H1 (cell line): ENCODE results near the gene CDH2. TPM values are rescaled to one million over a fixed set of nuclear protein-coding genes. Genes with fewer than 3 reads are reported as not detected.

Experiments
- CTCF ChIA-PET: fragments of 300-600 bp; sonication (Branson Sonifier 250); formaldehyde crosslinking; loops from one replicate; lab custom pipeline; 2021; ENCODE audit not compliant: partially characterized antibody; lab: Charles Lee
- POLR2A ChIA-PET: fragments of 300-600 bp; sonication (Branson Sonifier 250); formaldehyde crosslinking; loops from one replicate; lab custom pipeline; 2021; ENCODE audit warnings: inconsistent platforms; ENCODE audit not compliant: partially characterized antibody; lab: Charles Lee
- DNase-seq, 2 experiments: peaks; one replicate each; pipeline versions ENCODE4 v3.0.0 to v3.0.0-alpha.2; 2010 to 2022; ENCODE audit warnings: low spot score in 2 of 2, low read depth in 1 of 2, mixed read lengths in 1 of 2
- FAIRE-seq: peaks from 2 replicates; lab custom pipeline; 2011; peaks lifted over from hg19 to GRCh38; lab: Jason Lieb, UNC
- H2AFZ ChIP-seq: 2 replicates; pipeline ENCODE4 v1.8.1; 2012; ENCODE audit warnings: low read length, inconsistent platforms
- H2AK5ac ChIP-seq: 2 replicates; pipeline ENCODE4 v1.6.1; 2013; ENCODE audit warnings: low read depth, low read length
- H2BK120ac ChIP-seq: replicated peaks from 2 replicates; pipeline ENCODE3; 2013; ENCODE audit warnings: low read depth, low read length, inconsistent platforms
- H2BK12ac ChIP-seq: 2 replicates; pipeline ENCODE4 v1.6.1; 2013; ENCODE audit warnings: low read depth, low read length
- H2BK15ac ChIP-seq: 2 replicates; pipeline ENCODE4 v1.6.1; 2013; ENCODE audit warnings: low read length
- H2BK20ac ChIP-seq: 2 replicates; pipeline ENCODE4 v1.6.1; 2013; ENCODE audit warnings: low read length
- H2BK5ac ChIP-seq: 2 replicates; pipeline ENCODE4 v1.6.1; 2013; ENCODE audit warnings: low read depth, low read length
- H3K14ac ChIP-seq: 2 replicates; pipeline ENCODE4 v1.6.1; 2013; ENCODE audit warnings: inconsistent platforms; ENCODE audit not compliant: insufficient read length
- H3K18ac ChIP-seq: 2 replicates; pipeline ENCODE4 v1.6.1; 2013; ENCODE audit warnings: low read length; ENCODE audit errors: extremely low read depth
- H3K23ac ChIP-seq: 2 replicates; pipeline ENCODE4 v1.6.1; 2013; ENCODE audit warnings: inconsistent platforms; ENCODE audit not compliant: insufficient read length
- H3K23me2 ChIP-seq: 2 replicates; pipeline ENCODE4 v1.6.1; 2013; ENCODE audit warnings: low read depth, low read length
- H3K27ac ChIP-seq: 2 replicates; pipeline ENCODE4 v1.6.1; 2011; ENCODE audit warnings: low read depth, low read length, inconsistent platforms
- H3K27me3 ChIP-seq, 4 experiments: replicated peaks in 1 of 4; 1 replicate in 1 of 4; 2 replicates in 3 of 4; pipeline versions ENCODE4 v1.6.1 to v1.8.1; 2011 to 2013; ENCODE audit warnings: low read length in 3 of 4, mild to moderate bottlenecking in 3 of 4, inconsistent platforms in 2 of 4, mixed read lengths in 2 of 4, moderate library complexity in 1 of 4; ENCODE audit not compliant: control insufficient read depth in 3 of 4, insufficient read depth in 3 of 4; ENCODE audit errors: extremely low read depth in 1 of 4
- H3K36me3 ChIP-seq, 4 experiments: 2 replicates each; pipeline versions ENCODE4 v1.6.1 to v1.8.1; 2011 to 2013; ENCODE audit warnings: mild to moderate bottlenecking in 4 of 4, low read length in 3 of 4, moderate library complexity in 2 of 4, control low read depth in 1 of 4, inconsistent platforms in 1 of 4; ENCODE audit not compliant: insufficient read depth in 4 of 4, control insufficient read depth in 2 of 4
- H3K4ac ChIP-seq: replicated peaks from 2 replicates; pipeline ENCODE3; 2013; ENCODE audit warnings: low read length, low read depth, mixed read lengths, inconsistent platforms; ENCODE audit not compliant: insufficient read length
- H3K4me1 ChIP-seq, 4 experiments: replicated peaks in 1 of 4; 1 replicate in 1 of 4; 2 replicates in 3 of 4; pipeline versions ENCODE4 v1.6.1 to v1.8.1; 2011 to 2013; ENCODE audit warnings: low read length in 3 of 4, inconsistent platforms in 2 of 4, mixed read lengths in 1 of 4; ENCODE audit not compliant: insufficient read depth in 4 of 4, control insufficient read depth in 3 of 4
- H3K4me2 ChIP-seq, 2 experiments: 2 replicates each; pipeline versions ENCODE4 v1.6.1 to v1.8.1; 2011 to 2013; ENCODE audit warnings: low read depth in 2 of 2, low read length in 2 of 2, control low read depth in 1 of 2, inconsistent platforms in 1 of 2, mild to moderate bottlenecking in 1 of 2; ENCODE audit not compliant: insufficient read depth in 1 of 2
- H3K4me3 ChIP-seq, 4 experiments: fragments of 200-600, 300-600 bp in 1 of 4; sonication (generic), shearing (Covaris generic), sonication (Bioruptor Twin) in 1 of 4; 2 replicates each; pipeline versions ENCODE4 v1.5.1 to v1.8.1; 2011 to 2016; ENCODE audit warnings: low read length in 4 of 4, low read depth in 3 of 4, control low read depth in 2 of 4, inconsistent platforms in 2 of 4, mild to moderate bottlenecking in 2 of 4, mixed read lengths in 1 of 4, moderate library complexity in 1 of 4; ENCODE audit not compliant: insufficient read depth in 2 of 4; ENCODE audit errors: extremely low read depth in 1 of 4
- H3K56ac ChIP-seq: replicated peaks from 2 replicates; pipeline ENCODE3; 2013; ENCODE audit warnings: low read depth, mild to moderate bottlenecking, mixed read lengths, low read length, inconsistent platforms; ENCODE audit not compliant: insufficient read length
- H3K79me1 ChIP-seq: 2 replicates; pipeline ENCODE4 v1.6.1; 2013; ENCODE audit warnings: low read depth, low read length, control low read depth
- H3K79me2 ChIP-seq, 2 experiments: 2 replicates each; pipeline versions ENCODE4 v1.6.1 to v1.8.1; 2012 to 2013; ENCODE audit warnings: low read length in 2 of 2, mild to moderate bottlenecking in 2 of 2, inconsistent platforms in 1 of 2; ENCODE audit not compliant: insufficient read depth in 2 of 2, control insufficient read depth in 1 of 2
- H3K9ac ChIP-seq, 4 experiments: replicated peaks in 1 of 4; 1 replicate in 1 of 4; 2 replicates in 3 of 4; pipeline versions ENCODE4 v1.6.1 to v1.8.1; 2011 to 2013; ENCODE audit warnings: low read depth in 3 of 4, low read length in 3 of 4, control low read depth in 2 of 4, mild to moderate bottlenecking in 2 of 4, moderate library complexity in 2 of 4, inconsistent platforms in 1 of 4; ENCODE audit errors: extremely low read depth in 1 of 4
- H3K9me3 ChIP-seq, 2 experiments: 2 replicates each; pipeline versions ENCODE4 v1.6.1 to v1.8.1; 2012 to 2013; ENCODE audit warnings: mild to moderate bottlenecking in 2 of 2, moderate library complexity in 2 of 2, control low read depth in 1 of 2, inconsistent platforms in 1 of 2, low read depth in 1 of 2, low read length in 1 of 2, mixed read lengths in 1 of 2; ENCODE audit not compliant: insufficient read depth in 2 of 2
- H4K20me1 ChIP-seq, 2 experiments: replicated peaks in 1 of 2; 2 replicates each; pipeline versions ENCODE3 to v1.8.1; 2011 to 2013; ENCODE audit warnings: inconsistent platforms in 2 of 2, low read length in 2 of 2, mild to moderate bottlenecking in 1 of 2; ENCODE audit not compliant: insufficient read depth in 2 of 2, control insufficient read depth in 1 of 2
- H4K5ac ChIP-seq: 2 replicates; pipeline ENCODE4 v1.6.1; 2013; ENCODE audit warnings: low read length, low read depth, mixed read lengths, inconsistent platforms; ENCODE audit not compliant: insufficient read length
- H4K8ac ChIP-seq: 2 replicates; pipeline ENCODE4 v1.8.0; 2013; ENCODE audit warnings: mild to moderate bottlenecking, moderate library complexity, low read length, inconsistent platforms; ENCODE audit not compliant: insufficient read depth; ENCODE audit errors: extremely low read depth
- H4K91ac ChIP-seq: replicated peaks from 2 replicates; pipeline ENCODE3; 2013; ENCODE audit warnings: low read length, mixed read lengths, inconsistent platforms; ENCODE audit not compliant: insufficient read length
- CBX8 ChIP-seq: fragments of 300-800, 300-1000 bp; sonication (generic); IDR thresholded peaks from 2 replicates; pipeline ENCODE4 v1.7.1; 2016; ENCODE audit warnings: low read depth, low read length, borderline replicate concordance
- CEBPB ChIP-seq: IDR thresholded peaks from 2 replicates; pipeline ENCODE4 v1.6.1; 2012; ENCODE audit warnings: low read depth, low read length
- CHD2 ChIP-seq: IDR thresholded peaks from 2 replicates; pipeline ENCODE4 v1.6.1; 2012; ENCODE audit warnings: low read length, improper control_type of control experiment
- EZH2 ChIP-seq: fragments of 200-600 bp; sonication (generic); IDR thresholded peaks from 2 replicates; pipeline ENCODE4 v1.7.1; 2012; ENCODE audit warnings: low read depth, mild to moderate bottlenecking, moderate library complexity, low read length, inconsistent platforms; ENCODE audit not compliant: severe bottlenecking
- GTF2F1 ChIP-seq: IDR thresholded peaks from 2 replicates; pipeline ENCODE4 v1.6.1; 2012; ENCODE audit warnings: low read depth, low read length, improper control_type of control experiment, borderline replicate concordance
- KDM5A ChIP-seq: fragments of 200-600 bp; IDR thresholded peaks from 2 replicates; pipeline ENCODE4 v1.7.1; 2012; ENCODE audit warnings: mild to moderate bottlenecking, low read length, inconsistent platforms, mixed read lengths
- NRF1 ChIP-seq: IDR thresholded peaks from 2 replicates; pipeline ENCODE4 v1.6.1; 2011; ENCODE audit warnings: mild to moderate bottlenecking, low read depth, low read length, improper control_type of control experiment
- POU5F1 ChIP-seq: IDR thresholded peaks from 2 replicates; pipeline ENCODE4 v1.6.1; 2011; ENCODE audit warnings: low read depth, mild to moderate bottlenecking, low read length, moderate library complexity
- RBBP5 ChIP-seq: IDR thresholded peaks from 2 replicates; pipeline ENCODE4 v1.7.1; 2012; ENCODE audit warnings: low read depth, mild to moderate bottlenecking, inconsistent platforms, low read length, moderate library complexity, borderline replicate concordance
- SAP30 ChIP-seq: fragments of 300-600 bp; sonication (generic); IDR thresholded peaks from 2 replicates; pipeline ENCODE4 v1.7.1; 2012; ENCODE audit warnings: low read length, moderate library complexity, mild to moderate bottlenecking, inconsistent platforms; ENCODE audit not compliant: insufficient read depth, insufficient replicate concordance
- SIN3A ChIP-seq, 2 experiments: IDR thresholded peaks in 1 of 2; conservative IDR thresholded peaks in 1 of 2; 2 replicates each; pipeline ENCODE4 v1.6.1; 2011 to 2012; ENCODE audit warnings: low read length in 2 of 2, improper control_type of control experiment in 1 of 2, low read depth in 1 of 2, mild to moderate bottlenecking in 1 of 2
- SIRT6 ChIP-seq: IDR thresholded peaks from one replicate; pipeline ENCODE4 v1.7.1; 2012; ENCODE audit warnings: low read length, inconsistent platforms
- SP1 ChIP-seq: IDR thresholded peaks from 2 replicates; pipeline ENCODE4 v1.6.1; 2011; ENCODE audit warnings: low read depth, low read length
- TAF1 ChIP-seq: IDR thresholded peaks from 2 replicates; pipeline ENCODE4 v1.6.1; 2011; ENCODE audit warnings: mild to moderate bottlenecking, low read depth, low read length
- TBP ChIP-seq: IDR thresholded peaks from 2 replicates; pipeline ENCODE4 v1.6.1; 2011; ENCODE audit warnings: low read depth, low read length, improper control_type of control experiment
- WGBS, 2 experiments: shearing (Covaris generic) in 1 of 2; methylation state at CpG; one replicate each; pipeline versions ENCODE4 v1.1.6 to v1.1.7; 2013 to 2015; ENCODE audit warnings: low lambda C conversion rate in 2 of 2, mixed read lengths in 2 of 2, inconsistent platforms in 1 of 2, low coverage in 1 of 2, missing lambda C conversion rate in 1 of 2; ENCODE audit not compliant: insufficient replicate concordance in 2 of 2, insufficient coverage in 1 of 2, insufficient read length in 1 of 2; ENCODE audit errors: extremely low coverage in 1 of 2, missing lambda C conversion rate in 1 of 2; 5-methylcytosine and 5-hydroxymethylcytosine counted together
- polyA plus RNA-seq, 7 experiments: library from polyadenylated mRNA; depleted of rRNA in 3 of 7; stranded (reverse) in 5 of 7; unstranded in 2 of 7; fragments of >200 nt in 5 of 7; fragments of 200-250 nt in 2 of 7; gene quantifications; 1 replicate in 5 of 7; 2 replicates in 1 of 7; 4 replicates in 1 of 7; pipeline versions ENCODE4 v1.2.1 to v1.2.3, GENCODE V29; 2011 to 2013; ENCODE audit warnings: missing spikeins in 2 of 7, mixed read lengths in 2 of 7
- total RNA-seq: library from RNA; stranded (reverse); fragmentation: NEBNext Ultra II Directional; extraction: Animal tissue kit (Norgen Biotek cat#: 25700); gene quantifications from 2 replicates; pipeline ENCODE4 v1.2.1, GENCODE V29; 2021
- TF ChIP-seq, protein P1 (sequence below): IDR thresholded peaks from 2 replicates; pipeline ENCODE4 v1.6.1; 2012; ENCODE audit warnings: inconsistent platforms

The CDH2 gene
- total and polyA plus RNA-seq, 2 of the 8 experiments (the other 6 are each of a cell fraction or from before 2014, with no cell fraction given): 15.0 to 56.5 TPM

DNA sequence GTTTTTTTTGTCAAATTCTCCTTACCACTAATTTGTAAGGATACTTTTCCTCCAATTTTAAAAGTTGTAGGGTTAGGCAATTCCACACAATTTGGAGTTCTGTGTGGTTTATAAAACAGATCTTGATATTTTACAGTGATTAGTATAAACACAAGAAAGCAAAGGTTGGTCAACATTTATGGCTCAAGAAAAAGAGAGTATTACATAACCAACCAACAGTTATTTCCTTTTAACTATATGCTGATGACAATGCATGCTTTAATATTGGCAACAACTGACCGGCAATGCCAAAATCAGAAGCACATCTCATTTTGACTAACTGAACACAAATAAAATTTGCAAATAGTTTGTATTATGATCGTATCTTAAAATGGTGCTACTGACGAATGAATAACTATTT lies 137.2 kb downstream of the CDH2 start:
- ChIA-PET POLR2A (no interaction called here), CTCF (no interaction called here)
- Histone ChIP-seq H3K23me2 (no peaks in the 10 kb centered on the region; the same call in 1 of the 2 replicates), H3K9me3 (no peaks in the 10 kb centered on the region), H3K18ac (no peak overlapping the region), H2BK120ac (no peak overlapping the region), H3K4me3 (no peak overlapping the region), H3K36me3 (no peaks in the 10 kb centered on the region), H3K79me1 (no peaks in the 10 kb centered on the region), H3K27me3 (no peaks in the 10 kb centered on the region), H3K23ac (no peak overlapping the region), H2AK5ac (no peak overlapping the region), H3K27ac (no peak overlapping the region), H3K4me1 (no peaks in the 10 kb centered on the region; a peak in 1 of 7 replicates), H2BK12ac (no peak overlapping the region), H3K56ac (no peak overlapping the region), H3K4ac (no peak overlapping the region), H2AFZ (no peak overlapping the region), H4K5ac (no peak overlapping the region), H3K79me2 (no peaks in the 10 kb centered on the region), H4K91ac (no peak overlapping the region), H3K4me2 (no peak overlapping the region), H4K8ac (no peak overlapping the region), H3K9ac (no peak overlapping the region), H2BK15ac (no peak overlapping the region), H2BK20ac (no peak overlapping the region), H2BK5ac (no peak overlapping the region), H3K14ac (no peak overlapping the region), H4K20me1 (no peaks in the 10 kb centered on the region)
- no peak for FAIRE-seq
- DNase-seq: no peak
- 87% methylated on average over 3 of the region's 3 CpGs; no CpG with 5 or more reads in 1 of the 2 experiments for WGBS, 2 experiments
- TF ChIP-seq CBX8: no peak
- no peak for TF ChIP-seq SIRT6
- no peak for TF ChIP-seq RBBP5
- TF ChIP-seq GTF2F1: no peak
- TF ChIP-seq CHD2: no peak
- TF ChIP-seq SIN3A (conservative IDR thresholded peaks at IDR 0.05 in 1 of 2, IDR thresholded peaks at IDR 0.05 in 1 of 2; ENCODE audit: low read depth in 1 of 2, low read length in 2 of 2): no peak
- TF ChIP-seq NRF1: no peak
- TF ChIP-seq KDM5A: no peak
- TF ChIP-seq, protein P1, sequence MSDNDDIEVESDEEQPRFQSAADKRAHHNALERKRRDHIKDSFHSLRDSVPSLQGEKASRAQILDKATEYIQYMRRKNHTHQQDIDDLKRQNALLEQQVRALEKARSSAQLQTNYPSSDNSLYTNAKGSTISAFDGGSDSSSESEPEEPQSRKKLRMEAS: no peak
- no peak for TF ChIP-seq SAP30
- TF ChIP-seq EZH2: no peak
- TF ChIP-seq POU5F1: no peak
- no peak for TF ChIP-seq TAF1
- no peak for TF ChIP-seq SP1
- TF ChIP-seq CEBPB: no peak
- no peak for TF ChIP-seq TBP
